HG03025 (cell line): Measurements from ENCODE around the gene KRTAP5-3.
"Not testable (repeated sequence)": the region's sequence is repeated elsewhere in the genome, so short reads cannot be mapped to it uniquely, and the experiment has no call there.

ENCODE experiments used
- ATAC-seq: cut with Tn5 transposase; IDR thresholded peaks from one replicate; pipeline ENCODE4 v1.9.1; 2021; ENCODE audit warnings: mild to moderate bottlenecking, moderate library complexity; ENCODE audit not compliant: unreplicated experiment, low FRiP score

The KRTAP5-3 gene, protein sequence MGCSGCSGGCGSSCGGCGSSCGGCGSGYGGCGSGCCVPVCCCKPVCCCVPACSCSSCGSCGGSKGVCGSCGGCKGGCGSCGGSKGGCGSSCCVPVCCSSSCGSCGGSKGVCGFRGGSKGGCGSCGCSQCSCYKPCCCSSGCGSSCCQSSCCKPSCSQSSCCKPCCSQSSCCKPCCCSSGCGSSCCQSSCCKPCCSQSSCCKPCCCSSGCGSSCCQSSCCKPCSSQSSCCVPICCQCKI

DNA sequence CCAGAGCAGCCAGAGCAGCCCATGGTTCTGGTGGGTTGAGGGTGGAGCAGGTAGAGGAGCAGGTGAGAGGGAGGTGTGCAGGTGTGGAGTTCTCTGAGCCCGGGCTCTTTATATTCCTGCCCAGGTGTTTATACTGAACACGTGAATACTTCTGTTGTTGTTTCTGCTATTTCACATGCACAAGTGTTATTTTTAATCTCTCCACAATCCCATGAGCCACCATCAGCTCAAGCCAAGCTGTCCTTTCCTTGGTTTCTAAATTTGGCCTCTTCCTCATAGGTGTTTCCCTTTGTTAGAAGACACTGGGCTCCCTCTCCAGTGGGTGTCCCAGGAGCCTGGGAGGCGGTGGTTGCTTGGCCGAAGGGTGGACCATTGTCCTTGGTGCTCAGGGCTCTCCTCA, at the start of gene KRTAP5-3:
Gene KRTAP5-3, minus strand, starts transcription at position 101 of the 400 bp plus-strand sequence. Its CDS starts 78 bp downstream, at position 23.
- no peak for ATAC-seq

DNA sequence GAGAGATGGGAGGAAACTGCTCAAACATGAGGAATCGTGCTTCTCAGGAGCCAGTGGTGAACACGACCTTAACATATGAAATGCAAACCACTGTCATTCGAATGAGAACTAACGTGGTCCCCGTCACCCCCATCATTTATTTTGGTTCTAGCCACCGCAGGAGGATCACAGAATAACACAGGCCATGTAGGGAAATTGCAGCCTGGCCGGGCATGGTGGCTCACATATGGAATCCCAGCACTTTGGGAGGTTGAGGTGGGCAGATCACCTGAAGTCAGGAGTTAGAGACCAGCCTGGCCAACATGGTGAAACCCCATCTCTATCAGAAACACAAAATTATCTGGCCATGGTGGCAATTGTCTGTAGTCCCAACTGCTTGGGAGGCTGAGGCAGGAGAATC, 48.4 kb upstream of the KRTAP5-3 start:
- ATAC-seq, result no peak

DNA sequence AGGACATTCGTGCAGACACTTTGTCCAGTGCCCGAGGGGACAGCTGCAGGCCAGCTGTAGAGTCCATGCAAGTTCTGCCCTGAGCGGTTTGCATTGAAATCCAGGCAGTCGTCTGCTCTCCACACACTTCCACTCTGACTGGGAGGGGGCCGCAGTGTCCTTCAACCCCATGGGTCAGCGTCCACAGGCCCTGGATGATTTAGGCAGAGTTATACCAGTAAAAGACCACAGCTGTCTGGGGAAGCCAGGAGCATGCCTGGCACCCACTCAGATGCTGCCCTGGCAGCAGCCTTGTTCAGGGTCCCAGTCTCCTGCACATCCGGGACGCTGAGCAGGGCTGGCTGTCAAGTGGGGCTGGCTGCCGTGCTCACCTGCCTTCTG, 47.8 kb upstream of the KRTAP5-3 start:
- ATAC-seq, result no peak

DNA sequence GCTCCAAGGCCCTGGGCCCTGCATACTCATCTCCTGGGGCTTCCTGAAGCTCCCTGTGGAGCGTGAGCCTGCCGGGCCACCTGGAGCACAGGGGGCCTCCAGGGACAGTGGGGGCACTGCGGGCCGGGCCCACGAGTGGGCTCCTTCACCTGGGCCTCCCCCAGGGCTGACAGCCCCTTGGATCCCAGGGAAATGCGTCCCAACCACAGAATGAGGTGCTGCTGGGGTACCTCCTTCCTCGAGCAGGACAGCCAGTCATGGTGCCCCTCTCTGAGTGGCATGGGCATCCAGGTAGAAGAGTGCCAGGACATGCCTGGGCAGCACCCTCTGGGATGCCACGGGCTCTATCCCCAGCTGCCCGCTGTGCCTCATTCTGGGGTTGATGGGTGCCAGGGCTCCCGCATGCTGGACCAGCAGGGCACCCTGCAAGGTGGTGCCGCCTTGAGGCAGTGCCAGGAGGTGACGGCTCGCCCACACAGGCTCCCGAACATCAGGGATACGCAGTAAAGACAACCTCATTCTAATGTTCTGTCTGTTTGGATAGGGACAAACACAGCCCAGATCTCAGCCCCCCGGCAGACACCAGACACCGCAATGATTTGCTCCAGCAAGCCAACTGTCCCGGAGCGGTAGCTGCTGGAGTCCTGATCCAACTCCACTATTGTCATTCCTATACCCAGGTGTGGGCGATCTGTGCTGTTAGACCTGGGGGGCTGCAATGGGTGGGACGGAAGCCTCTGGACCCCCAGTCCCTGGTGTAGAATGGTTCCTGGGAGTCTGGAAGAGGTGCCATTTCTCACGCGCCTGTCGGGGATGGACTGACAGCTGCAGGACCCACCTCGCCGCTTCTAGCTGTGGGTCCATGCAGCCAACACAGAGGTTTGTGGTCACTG, 47.2 kb upstream of the KRTAP5-3 start:
- no peak for ATAC-seq

DNA sequence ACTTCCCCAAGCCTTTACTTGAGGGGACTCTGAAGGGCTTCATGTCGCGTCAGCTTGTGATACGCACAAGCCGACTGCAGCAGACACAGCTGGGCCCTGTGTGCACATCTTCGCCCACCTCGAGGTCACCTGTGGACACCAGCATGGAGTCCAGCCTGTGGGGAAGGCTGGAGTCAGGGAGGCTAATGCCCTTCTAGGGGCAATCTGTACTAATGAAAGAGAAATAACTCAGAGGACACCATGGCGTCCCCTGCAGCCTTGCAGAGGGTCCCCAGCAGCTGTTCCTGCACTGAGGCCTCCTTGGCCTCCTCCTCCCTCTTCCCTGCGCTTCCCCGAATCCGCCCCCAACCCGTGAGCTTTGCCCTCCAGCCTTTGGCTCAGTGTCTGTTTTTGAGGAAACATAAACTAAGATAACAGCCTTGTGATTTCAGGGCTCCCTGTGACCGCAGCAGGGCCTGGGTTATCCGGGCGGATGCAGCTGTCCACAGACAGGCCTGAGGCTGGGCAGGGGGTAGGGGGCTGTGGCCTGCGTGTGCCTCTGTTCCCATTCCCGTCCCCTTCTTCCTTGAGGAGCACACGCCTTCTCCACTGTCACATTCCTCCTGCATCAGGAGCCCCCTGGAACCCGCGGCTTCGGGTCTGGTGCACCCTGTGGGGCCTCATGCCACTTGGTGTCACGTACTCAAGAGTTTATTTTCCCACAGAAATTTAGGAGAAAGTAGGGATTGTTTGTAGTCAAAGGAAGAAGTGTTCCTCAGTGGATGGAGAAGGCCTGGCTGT, 46.3 kb upstream of the KRTAP5-3 start:
- ATAC-seq, result no peak

DNA sequence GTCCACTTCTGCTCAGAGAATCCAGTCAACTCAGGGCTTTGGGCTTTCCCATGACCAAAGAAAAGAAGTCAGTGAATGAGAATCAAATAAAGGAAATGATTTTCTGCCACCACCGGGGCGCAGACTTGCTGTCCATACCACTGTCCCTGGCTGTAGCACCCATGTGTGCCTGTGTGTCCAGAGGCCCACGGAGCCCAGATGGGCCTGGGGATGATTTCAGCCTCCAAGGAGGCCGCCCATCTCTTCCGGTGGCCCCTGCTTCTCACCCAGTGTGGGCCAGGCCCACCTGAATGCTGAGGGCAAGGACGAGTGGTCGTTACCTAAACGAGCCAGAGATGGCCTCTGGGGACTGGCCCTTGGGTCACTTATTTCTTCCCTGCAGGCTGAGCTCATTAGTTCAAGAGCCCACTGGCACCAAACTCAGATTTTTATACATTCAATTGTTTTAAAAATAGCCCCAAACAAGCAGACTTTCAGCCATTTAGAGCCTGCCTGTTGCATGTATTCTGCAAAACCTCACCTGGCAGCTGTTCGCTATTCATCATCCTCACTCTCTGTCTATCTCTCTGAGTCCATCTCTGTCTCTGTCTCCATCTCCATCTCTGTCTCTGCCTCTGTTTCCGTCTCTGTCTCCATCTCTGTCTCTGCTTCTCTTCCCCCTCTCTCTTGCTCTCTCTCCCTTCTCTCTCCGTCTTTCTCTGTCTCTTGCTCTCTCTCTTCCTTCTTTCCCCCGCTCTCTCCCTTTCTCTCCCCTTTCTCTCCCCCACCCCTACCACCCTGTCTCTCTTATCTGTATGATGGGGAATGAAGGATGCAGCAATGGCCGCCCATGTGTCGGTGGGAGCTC, 45.5 kb upstream of the KRTAP5-3 start:
- no peak for ATAC-seq

DNA sequence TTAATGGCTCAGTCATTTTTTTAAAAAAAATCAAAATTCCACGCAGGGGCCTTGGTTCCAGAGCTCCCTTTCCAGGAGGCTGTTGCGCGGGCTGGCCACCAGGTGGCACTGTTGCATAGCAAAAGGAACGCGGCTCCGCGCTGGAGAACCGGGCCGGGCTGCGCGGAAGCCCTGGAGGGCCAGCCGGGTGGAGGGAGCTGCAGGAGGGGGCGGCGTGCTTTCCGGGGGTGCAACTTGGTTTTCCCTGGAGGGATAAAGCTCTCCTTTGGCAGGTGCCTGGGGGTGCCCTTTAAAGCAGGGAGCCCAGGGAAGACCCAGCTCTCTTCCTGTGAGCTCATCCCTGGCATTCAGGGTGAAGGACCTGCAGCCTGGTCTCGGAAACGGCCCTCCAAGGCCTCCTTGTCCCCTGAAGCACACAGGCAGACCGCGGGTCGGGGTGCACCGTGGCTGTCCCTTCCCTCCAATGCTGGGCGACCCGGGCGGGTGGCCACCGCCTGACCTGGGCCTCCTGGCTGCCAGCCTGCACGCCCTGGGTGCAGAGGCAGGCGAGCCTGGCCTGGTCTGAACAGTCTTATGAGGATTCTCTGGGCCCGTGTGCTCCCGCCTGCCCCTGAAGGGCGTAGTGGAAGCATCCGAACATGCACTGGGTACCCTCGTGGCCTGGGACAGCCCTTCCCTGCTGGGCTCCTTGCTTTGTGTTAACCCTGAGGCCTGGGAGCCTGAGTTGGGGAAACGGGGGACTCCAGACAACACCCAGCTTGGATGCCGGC, 44.7 kb upstream of the KRTAP5-3 start:
- ATAC-seq, result no peak

DNA sequence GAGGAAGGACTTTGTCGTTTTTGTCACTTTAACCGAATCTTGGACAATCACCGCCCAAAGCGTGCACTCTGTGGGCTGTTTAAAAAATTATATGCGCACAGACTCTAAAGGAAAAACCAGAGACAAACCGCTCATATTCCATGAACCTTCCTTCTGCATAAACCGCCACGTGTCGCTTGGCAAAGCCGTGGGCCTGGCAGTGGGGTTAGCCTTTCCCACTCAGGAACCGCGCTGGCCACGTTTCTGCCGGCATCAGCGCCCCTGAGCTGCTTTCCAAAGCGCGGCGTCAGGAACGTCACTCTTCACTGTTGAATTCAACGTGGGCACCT, 44.1 kb upstream of the KRTAP5-3 start:
- no peak for ATAC-seq

DNA sequence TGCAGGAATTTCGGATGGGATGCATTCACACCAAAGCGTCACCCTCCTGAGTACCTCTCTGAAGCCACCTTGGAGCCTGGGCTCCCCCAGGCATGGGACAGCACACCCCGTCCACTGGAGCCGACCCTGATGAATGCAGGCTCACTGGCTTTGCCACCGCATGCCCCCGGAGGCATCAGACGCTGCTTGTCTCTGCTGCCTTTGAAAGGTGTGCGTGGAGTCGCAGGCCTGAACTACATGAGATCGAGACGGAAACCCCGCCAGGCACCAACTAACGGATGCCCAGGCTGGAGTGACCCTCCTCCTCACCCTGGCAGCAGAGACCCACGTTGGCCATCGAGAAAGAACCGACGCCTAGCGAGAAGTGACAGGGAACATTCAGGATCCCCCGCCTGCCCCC, 43.8 kb upstream of the KRTAP5-3 start:
- ATAC-seq, result no peak

DNA sequence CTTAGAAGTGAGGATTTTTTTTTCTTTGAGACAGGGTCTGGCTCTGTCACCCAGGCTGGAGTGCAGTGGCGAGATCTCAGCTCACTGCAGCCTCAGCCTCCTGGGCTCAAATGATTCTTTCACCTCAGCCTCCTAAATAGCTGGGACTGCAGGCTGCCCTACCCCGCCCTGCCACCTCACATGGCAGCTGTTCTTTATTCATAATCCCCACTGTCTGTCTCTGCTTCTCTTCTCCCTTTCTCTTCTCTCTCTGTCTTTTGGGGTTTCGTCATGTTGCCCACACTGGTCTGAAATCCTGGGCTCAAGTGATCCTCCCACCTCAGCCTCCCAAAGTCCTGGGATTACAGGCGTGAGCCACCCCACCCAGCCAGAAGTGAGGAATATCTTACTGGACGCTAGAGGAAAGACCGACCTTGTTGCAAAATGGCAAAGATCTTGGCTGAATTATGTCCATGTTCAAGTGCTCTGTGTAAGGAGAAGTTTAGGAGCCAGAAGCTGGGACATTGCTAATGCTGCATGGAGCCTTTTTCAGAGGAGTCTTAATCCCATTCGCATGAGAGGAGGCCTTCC, 43.2 kb upstream of the KRTAP5-3 start:
- no peak for ATAC-seq

DNA sequence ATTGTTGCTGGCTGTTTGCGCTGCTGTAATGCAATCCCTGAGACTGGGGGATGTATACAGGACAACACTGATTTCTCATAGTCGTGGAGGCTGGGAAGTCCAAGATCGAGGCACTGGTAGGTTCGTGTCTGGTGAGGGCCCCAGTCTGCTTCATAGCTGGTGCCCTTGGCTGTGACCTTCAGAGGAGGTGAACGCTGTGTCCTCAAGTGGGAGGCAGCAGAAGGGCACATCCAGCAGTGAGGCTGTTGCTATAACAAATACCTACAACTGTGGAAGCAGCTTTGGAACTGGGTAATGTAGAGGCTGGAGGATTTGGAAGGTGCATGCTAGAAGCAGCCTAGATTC, 42.6 kb upstream of the KRTAP5-3 start:
- no peak for ATAC-seq

DNA sequence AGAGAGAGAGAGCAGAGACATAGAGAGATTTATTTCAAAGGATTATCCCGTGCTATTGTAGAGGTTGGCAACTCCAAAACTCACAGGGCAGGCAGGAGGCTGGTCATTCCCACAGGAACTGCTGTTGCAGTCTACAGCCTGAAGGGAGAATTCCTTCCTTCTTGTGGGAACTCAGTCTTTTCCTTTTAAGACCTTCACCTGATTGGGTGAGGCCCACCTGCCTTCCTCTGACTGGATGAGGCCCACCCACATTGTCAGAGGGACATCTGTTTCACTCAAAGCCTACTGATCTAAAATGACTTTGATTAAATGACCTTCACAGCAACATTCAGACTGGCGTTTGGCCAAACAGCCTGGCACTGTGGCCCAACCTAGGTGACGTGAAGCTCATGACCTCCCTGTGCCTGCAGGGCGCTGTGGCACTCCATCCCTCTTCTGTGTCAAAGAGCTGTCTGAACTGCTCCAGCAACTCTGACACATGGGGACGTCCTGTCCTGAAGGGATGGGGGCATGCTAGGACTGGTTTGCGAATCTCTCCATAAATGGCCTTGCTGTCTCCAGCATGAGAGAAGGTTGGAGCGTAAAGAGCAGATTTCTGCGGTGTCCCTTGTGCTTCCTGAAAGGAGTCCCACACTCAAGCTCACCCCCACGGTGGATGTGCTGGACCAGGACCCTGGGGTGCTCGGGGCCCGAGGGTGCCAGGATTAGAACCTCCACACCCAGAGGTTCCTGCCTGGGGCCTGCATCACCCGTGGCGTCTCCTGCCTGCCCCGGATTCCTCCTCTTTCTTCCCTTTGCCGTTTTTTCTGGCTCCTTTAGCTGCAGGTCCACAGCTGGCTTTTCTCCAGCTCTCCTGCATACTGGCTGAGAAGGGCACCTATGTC, 42.0 kb upstream of the KRTAP5-3 start:
- ATAC-seq, result no peak

DNA sequence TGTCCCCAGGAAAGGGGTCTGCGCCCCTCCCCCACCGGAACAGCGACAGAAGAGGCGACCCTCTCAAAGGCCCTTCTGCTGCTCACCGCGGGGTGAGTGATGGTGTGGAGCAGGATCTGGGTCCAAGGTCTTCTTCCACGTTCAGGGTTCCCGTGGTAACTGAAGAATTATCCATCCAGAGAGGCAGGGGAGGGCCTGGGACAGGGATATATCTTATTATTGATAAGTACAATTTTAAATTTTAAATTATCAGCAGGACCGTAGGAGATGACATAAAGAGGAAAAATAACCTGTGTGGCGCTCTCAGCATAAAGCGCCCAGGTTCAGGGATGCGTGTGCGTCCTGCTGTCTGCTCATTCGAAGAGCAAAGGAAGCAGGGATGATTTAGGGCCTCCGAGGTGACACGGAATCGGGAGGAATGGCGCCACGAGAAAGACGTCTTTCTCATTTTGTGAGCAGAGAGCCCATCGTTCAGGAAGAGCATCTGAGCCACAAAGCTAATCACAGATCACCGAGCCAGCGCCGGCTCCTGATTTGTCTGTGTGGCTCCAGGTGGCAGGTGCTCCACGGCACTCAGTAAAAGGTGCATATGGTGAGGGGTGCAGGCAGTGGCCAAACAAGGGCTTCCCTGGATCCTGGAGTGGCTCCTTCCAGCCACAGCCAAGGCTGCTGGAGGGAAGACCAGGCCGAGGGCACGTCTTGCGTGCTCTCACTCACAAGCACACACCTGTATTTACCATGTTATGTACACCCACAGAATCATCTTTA, 40.6 kb upstream of the KRTAP5-3 start:
- no peak for ATAC-seq

DNA sequence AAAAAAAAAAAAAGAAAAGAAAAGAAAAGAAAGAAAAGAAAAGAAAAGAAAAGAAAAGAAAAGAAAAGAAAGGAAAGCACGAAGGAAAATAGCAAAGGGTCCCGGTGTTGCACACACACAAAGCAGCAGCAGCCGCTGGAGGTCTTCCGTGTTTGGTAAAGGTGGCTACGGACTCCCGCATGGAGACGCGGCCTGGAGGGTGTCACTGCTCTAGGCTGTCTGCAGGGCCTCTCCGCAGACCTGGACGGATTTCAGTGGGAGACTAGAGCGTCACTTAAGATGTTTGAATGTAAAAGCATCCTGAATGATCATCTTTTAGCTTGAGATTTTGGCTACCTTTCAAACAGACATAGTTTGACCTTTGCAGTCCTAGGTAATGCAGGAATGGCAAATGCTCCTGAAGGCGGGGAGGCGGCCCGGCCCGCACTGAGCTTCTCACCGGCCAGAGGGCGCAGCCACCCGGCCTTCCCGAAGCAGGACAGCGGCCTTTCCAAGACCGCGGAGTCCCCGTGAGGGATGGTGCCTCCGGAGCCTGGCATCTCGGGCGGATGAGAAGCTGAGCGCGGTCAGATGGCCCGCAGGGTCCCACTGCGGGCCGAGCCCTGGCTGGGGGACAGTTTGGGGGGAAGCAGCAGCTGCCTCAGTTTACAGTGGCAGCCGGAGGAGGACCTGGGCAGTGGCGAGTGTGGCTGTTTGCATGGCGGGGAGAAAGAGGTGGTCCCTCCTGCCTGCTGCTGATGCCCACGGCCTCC, 39.8 kb upstream of the KRTAP5-3 start:
- no peak for ATAC-seq

DNA sequence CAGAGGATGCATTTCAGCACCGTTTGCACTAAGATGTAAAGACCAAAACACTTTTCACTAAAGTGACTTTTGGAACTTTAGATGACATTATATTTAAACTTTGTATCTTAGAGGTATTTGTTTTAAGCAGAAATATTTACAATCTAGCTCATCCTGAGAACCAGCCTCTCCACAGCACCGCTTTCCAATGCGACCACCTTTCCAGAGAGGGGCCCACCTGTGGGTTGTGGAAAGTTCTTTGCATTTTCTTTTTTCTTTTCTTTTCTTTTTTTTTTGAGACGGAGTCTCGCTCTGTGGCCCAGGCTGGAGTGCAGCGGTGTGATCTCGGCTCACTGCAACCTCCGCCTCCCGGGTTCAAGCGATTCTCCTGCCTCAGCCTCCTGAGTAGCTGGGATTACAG, 38.3 kb upstream of the KRTAP5-3 start:
- ATAC-seq, result not testable (repeated sequence)

DNA sequence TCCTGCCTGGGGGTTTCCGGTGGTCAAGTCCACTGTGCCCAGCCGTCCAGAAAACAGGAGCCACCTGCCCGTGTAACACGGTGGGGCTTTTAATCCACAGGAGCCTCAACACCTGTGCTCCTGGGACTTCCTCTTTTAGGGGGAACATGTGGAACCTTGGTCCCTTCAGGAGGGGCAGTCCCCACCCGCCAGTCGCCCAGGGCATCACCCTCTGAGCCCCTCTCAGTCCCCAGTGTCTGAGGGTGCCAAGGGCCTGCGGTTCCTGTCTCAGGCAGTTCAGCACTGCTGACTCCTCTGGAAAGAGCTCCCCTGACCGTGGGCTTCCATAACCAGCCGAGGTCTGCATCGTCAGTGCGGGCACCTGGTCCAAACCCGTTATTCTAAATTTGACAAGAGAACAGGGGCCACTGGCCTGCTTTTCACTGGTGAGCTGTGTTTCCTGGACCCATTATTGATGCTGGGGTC, 37.1 kb upstream of the KRTAP5-3 start:
- no peak for ATAC-seq
